IMR-90 (cell line): ENCODE data around the gene GDF15.

Experiments used
- BHLHE40 ChIP-seq: fragments of 150-350 bp; IDR thresholded peaks from 2 replicates; pipeline ENCODE4 v1.6.1; 2016; ENCODE audit warnings: mild to moderate bottlenecking, low read depth, low read length
- CEBPB ChIP-seq: IDR thresholded peaks from 2 replicates; pipeline ENCODE4 v1.6.1; 2012; ENCODE audit warnings: low read depth, low read length, improper control_type of control experiment
- CTCF ChIP-seq: conservative IDR thresholded peaks from 2 replicates; pipeline ENCODE4 v1.5.1; 2012; ENCODE audit warnings: mild to moderate bottlenecking, low read depth, low read length, improper control_type of control experiment
- ELK1 ChIP-seq: fragments of 150-350 bp; IDR thresholded peaks from 2 replicates; pipeline ENCODE4 v1.6.1; 2016; ENCODE audit warnings: low read depth, mild to moderate bottlenecking, low read length, moderate library complexity, borderline replicate concordance
- FOS ChIP-seq: fragments of 150-350 bp; IDR thresholded peaks from 2 replicates; pipeline ENCODE4 v1.6.1; 2016; ENCODE audit warnings: low read depth, low read length
- MAFK ChIP-seq: IDR thresholded peaks from 2 replicates; pipeline ENCODE4 v1.6.1; 2012; ENCODE audit warnings: low read depth, low read length, improper control_type of control experiment
- MAZ ChIP-seq: IDR thresholded peaks from 2 replicates; pipeline ENCODE4 v1.6.1; 2012; ENCODE audit warnings: low read depth, mild to moderate bottlenecking, low read length, improper control_type of control experiment, moderate library complexity, borderline replicate concordance
- MXI1 ChIP-seq: IDR thresholded peaks from 2 replicates; pipeline ENCODE4 v1.6.1; 2012; ENCODE audit warnings: low read depth, mild to moderate bottlenecking, low read length, moderate library complexity, borderline replicate concordance
- NFE2L2 ChIP-seq: fragments of 150-350 bp; IDR thresholded peaks from 2 replicates; pipeline ENCODE4 v1.6.1; 2016; ENCODE audit warnings: low read depth, mild to moderate bottlenecking, low read length
- POLR2A ChIP-seq: IDR thresholded peaks from 2 replicates; pipeline ENCODE4 v1.6.1; 2012; ENCODE audit warnings: mild to moderate bottlenecking, low read depth, low read length
- RAD21 ChIP-seq: IDR thresholded peaks from 2 replicates; pipeline ENCODE4 v1.6.1; 2012; ENCODE audit warnings: low read length, improper control_type of control experiment
- RCOR1 ChIP-seq: IDR thresholded peaks from 2 replicates; pipeline ENCODE4 v1.6.1; 2012; ENCODE audit warnings: mild to moderate bottlenecking, low read length, improper control_type of control experiment; ENCODE audit not compliant: insufficient replicate concordance
- RFX5 ChIP-seq: IDR thresholded peaks from 2 replicates; pipeline ENCODE4 v1.8.0; 2012; ENCODE audit warnings: low read depth, mild to moderate bottlenecking, low read length, moderate library complexity
- SMC3 ChIP-seq: fragments of 150-350 bp; IDR thresholded peaks from 2 replicates; pipeline ENCODE4 v1.6.1; 2016; ENCODE audit warnings: low read depth, mild to moderate bottlenecking, antibody characterized with exemption, low read length, moderate library complexity

- TF ChIP-seq CTCF = no peak
- TF ChIP-seq BHLHE40 = no peak
- TF ChIP-seq RCOR1 = no peak
- TF ChIP-seq POLR2A = no peak
- TF ChIP-seq NFE2L2 = no peak
- TF ChIP-seq RAD21 = no peak
- no peak for TF ChIP-seq MAZ
- TF ChIP-seq MXI1 = no peak
- TF ChIP-seq ELK1 = no peak
- TF ChIP-seq SMC3 = no peak
- no peak for TF ChIP-seq MAFK
- no peak for TF ChIP-seq CEBPB
- no peak for TF ChIP-seq RFX5
- TF ChIP-seq FOS = no peak
These were observed 7.0 kb downstream of the GDF15 start for GRCh38 chr19:18392926-18393325.
